Inflammatory macrophage treated with lipopolysaccharide for 4 hours (primary cell): ENCODE results near the gene TSPAN31.
A peak's percentile ranks its signal among the peaks of the same experiment; 100 is the strongest.

Experiments used
- DNase-seq: peaks from one replicate; pipeline ENCODE4 v3.0.0-alpha.2; 2020

The TSPAN31 gene

GRCh38 chr12:57754411-57755193 is 9.8 kb downstream of the TSPAN31 start, which contains the start of gene MARCHF9:
TSS of gene MARCHF9 (plus strand) at chr12:57755103. CDS start at chr12:57755529, 426 bp downstream.
- DNase-seq = no peak

DNA sequence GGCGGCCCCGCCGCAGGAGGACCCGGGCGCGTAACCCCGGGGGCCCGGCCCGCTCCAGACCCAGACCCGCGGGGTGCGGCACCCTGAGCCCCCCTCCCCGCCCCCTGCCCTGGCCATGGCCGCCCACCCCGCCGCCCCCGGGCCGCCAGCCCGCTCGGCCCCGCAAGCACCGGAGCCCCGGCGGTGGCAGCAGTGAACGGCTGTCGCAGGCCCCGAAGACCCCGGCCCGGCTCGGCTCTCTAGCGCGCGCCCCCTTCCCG is 10.3 kb downstream of the TSPAN31 start:
- no peak for DNase-seq

DNA sequence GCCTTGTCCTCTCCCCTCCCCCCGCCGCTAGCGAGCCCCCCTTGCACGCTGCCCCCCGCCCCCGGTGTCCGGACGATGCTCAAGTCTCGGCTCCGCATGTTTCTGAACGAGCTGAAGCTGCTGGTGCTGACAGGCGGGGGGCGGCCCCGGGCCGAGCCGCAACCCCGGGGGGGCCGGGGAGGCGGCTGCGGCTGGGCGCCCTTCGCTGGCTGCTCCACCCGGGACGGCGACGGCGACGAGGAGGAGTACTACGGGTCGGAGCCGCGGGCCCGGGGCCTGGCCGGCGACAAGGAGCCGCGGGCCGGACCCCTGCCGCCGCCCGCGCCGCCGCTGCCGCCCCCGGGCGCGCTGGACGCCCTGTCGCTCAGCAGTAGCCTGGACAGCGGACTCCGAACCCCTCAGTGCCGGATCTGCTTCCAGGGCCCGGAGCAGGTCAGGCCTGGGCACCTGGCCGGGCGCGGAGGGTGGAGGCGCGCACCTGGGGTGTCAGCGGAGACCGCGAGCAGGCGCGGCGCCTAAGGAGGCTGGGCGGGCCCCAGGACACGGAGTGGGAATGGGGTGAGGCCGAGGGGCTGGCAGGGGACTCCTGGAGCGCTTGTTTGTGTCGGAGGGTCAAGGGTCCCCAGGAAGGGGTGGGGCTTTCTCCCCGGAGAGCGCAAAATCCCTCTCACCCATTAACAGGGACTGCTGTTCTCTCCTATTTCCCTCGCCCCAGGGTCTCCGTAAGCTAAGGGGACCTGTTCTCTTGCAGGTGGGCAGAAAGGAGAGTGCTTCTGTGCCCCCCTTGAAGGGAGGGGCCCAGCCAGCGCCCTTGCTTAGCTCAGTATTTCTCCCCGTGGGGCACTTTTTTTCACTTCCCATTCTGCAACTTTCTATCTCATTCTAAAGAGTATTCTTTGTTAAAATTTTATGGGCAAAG is 10.9 kb downstream of the TSPAN31 start:
- no peak for DNase-seq

- peak; percentile 69 for DNase-seq
Measured at GRCh38 chr12:57756406-57757341, 11.8 kb downstream of the TSPAN31 start.

GRCh38 chr12:57757771-57758170 is 12.9 kb downstream of the TSPAN31 start:
- no peak for DNase-seq

GRCh38 chr12:57758552-57759359 is 13.9 kb downstream of the TSPAN31 start:
- no peak for DNase-seq

GRCh38 chr12:57759360-57759980 is 14.6 kb downstream of the TSPAN31 start:
- no peak for DNase-seq

GRCh38 chr12:57760347-57760982 is 15.6 kb downstream of the TSPAN31 start:
- DNase-seq = no peak

DNA sequence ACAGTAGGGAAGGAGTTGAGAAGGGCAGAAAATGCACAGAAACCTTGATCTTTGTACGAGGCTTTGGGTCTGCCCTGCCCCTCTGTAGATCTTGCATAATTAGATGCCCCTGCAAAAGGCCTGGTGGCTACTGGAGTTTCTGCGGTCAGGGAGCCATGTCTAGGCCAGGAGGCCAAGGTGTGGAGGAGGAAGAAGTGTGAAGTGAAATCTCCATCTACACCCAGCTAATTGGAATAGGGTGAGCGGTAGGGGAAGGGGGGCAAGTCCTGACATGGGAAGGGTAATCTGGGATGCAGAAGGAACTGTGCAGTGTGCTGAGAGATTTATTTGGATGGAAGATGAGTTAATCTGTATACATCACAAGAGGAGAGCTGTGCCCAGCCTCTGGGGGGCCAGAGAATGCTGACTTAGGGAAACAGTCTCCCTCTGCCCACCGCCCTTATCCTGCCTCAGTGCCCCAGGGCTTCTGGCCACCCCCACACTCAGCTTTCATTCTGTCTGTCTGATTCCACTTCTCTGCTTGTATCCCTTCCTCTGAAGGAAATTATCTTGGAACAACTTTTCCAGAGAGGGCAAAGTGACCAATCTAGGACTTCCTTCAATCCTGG is 16.7 kb downstream of the TSPAN31 start:
- DNase-seq = no peak

GRCh38 chr12:57762463-57762862 is 17.6 kb downstream of the TSPAN31 start:
- DNase-seq = no peak

DNA sequence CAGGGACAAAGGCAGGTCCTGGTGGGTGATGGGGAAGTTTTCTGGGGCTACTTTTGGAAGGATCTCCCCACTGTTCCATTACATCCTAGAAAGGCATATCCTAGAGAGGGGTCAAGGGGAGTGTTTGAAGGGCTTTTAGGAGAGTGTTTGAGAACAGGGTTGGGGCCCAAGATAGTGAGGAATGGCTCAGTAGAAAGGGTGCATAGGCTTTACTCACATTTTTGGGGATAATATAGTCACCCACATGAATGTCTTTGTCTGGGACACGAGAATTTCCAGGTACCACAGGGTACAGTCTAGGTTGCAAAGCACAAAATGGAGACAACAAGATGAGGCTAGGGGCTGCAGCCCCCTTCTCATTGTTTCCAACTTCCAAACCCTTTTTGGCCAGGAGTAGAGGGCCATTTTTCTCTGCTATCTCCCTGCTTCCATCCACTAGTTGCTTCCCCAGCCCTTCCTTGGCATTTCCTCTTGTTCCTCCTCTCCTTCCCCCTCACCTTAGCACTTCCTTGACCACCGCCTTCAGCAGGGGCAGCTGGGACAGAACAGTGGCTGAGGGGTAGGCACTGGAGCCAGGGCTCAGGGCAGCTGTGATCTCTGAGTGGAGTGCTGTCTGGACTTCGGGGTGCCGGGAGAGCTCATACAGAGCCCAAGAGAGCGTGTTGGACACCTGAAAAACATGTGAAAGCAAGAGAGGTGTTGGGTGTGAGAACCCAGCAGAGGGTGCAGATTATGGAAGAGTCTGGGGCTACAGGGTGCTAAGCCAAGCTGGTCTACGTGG is 19.2 kb downstream of the TSPAN31 start:
- DNase-seq = no peak

DNA sequence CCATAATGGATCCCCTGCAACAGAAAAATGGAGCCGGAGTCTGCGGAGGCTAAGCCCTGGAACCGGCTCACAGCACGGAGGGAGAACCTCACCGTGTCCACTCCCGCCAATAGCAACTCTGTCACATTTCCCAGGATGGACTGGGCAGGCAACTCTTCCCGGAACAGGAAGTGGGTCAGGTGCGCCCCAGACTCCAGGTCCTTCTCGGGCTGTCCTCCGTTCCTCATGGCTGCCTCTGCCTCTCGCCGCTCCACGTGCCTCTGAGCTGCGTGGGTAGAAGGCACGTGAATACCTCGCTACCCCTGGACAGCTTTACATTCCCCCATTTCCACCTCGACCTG is 19.8 kb downstream of the TSPAN31 start:
- DNase-seq = no peak

DNA sequence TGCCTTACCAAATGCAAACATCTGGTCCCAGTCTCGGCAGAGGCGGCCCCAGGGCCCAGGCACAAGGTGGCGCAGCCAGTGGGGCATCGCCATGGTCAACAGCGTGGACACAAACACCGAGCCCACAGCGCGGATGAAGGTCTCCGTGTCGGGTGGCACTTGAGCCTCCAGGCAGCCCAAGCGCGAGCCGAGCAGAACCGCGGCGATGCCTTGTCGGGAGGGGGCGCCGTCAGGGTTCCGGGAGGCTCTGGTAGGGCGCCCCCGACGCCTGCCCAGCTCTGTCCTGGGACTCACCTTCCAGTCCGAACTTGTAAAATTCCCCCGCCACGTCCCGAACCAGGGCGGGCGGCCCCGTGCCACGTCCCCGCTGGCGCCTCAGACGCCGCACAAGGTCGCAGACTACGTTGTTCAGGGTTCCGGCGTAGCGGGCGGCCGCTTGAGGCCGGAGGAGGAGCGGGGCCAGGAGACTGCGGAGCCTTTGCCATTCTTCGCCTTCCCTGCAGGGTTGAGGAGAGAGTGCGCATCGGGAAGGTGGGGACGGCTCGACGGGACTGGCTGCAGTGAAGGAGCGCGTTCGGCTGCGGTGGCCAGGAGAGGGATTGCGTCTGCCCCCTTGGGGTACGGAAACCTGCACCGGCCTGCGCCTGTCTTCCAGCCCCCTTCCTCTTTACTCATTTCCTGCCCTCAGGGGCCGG is 20.3 kb downstream of the TSPAN31 start:
- DNase-seq = peak; percentile 38

- no peak for DNase-seq
Measured at GRCh38 chr12:57765698-57766463, 21.0 kb downstream of the TSPAN31 start.

DNA sequence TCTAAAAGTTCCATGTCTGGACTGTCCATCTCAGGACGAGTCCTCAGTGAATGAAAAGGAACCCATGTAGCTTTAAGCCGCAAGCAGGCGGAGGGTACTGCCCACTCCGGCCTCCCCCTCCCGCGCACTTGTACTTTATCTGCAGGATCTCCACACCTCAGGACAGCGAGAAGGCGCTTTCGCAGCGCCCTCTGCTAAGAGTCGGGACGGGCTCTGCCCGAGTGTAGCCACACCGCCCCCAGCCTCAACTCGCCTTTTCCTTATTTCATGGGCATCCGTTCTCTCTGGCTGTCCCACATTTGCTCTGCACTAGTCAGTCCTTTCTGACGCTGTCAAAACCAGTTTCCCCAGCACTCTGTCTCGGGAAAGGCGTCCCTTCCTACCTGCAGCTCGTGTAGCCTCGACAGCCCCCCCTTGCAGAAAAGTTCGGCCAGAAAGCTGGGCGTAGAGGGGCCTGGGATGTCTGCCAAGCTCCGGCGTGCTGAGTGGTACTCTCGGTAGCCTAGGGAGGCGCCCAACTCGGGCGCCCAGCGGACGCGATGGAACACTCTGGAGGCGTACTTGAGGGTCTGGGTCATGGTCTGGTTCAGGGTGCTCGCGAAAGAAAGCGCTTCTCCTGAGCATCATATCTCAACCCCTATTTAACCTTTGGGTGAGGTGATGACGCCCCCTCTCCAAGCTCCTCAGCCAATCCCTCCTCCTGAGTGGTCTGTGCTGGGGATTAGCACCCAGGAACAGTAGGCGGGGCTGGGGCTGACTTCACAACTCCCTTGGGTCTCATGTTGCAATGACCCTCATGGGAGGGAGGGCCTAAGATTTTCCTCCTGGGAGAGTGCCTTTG is 21.8 kb downstream of the TSPAN31 start, which contains the start of gene CYP27B1:
CYP27B1 (minus strand) TSS at position 615 of the 841 bp plus-strand sequence; CDS start at position 578, 37 bp downstream.
- peak; percentile 74 for DNase-seq

- DNase-seq = no peak
Measured at GRCh38 chr12:57767305-57767698, 22.5 kb downstream of the TSPAN31 start.

DNA sequence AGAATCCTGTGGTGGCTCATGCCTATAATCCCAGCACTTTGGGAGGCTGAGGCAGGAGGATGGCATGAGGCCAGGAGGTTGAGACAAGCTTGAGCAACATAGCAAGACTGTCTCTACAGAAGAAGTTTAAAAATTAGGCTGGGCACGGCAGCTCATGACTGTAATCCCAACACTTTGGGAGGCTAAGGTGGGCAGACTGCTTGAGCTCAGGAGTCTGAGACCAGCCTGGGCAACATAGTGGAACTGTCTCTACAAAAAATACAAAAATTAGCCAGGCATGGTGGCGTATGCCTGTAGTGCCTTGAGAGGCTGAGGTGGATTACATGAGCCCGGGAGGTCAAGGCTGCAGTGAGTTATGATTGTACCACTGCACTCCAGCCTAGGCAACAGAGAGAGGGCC is 23.0 kb downstream of the TSPAN31 start:
- DNase-seq = no peak
